Muscle layer of duodenum (tissue), 2 donors: ENCODE results near the gene ARHGAP20.

Source experiments
- H3K27ac ChIP-seq: one replicate; pipeline ENCODE4 v1.7.0; 2013; ENCODE audit warnings: mild to moderate bottlenecking, low read length
- H3K27me3 ChIP-seq: one replicate; pipeline ENCODE4 v1.7.0; 2013; ENCODE audit warnings: low read depth, mild to moderate bottlenecking, control low read depth, low read length
- H3K36me3 ChIP-seq, 2 donors: one replicate each; pipeline ENCODE4 v1.7.0; 2013; ENCODE audit warnings: low read length in 2 of 2, control low read depth in 1 of 2, mild to moderate bottlenecking in 1 of 2; ENCODE audit not compliant: insufficient read depth in 2 of 2, control insufficient read depth in 1 of 2
- H3K4me1 ChIP-seq, 2 donors: one replicate each; pipeline ENCODE4 v1.7.0; 2013; ENCODE audit warnings: low read length in 2 of 2, mild to moderate bottlenecking in 2 of 2, control low read depth in 1 of 2, moderate library complexity in 1 of 2; ENCODE audit not compliant: insufficient read depth in 2 of 2, control insufficient read depth in 1 of 2
- H3K4me3 ChIP-seq, 2 donors: one replicate each; pipeline ENCODE4 v1.7.0; 2013; ENCODE audit warnings: low read length in 2 of 2, low read depth in 1 of 2, mild to moderate bottlenecking in 1 of 2
- H3K9me3 ChIP-seq, 2 donors: one replicate each; pipeline ENCODE4 v1.7.0; 2013; ENCODE audit warnings: low read length in 2 of 2, control low read depth in 1 of 2, mild to moderate bottlenecking in 1 of 2; ENCODE audit not compliant: control insufficient read depth in 1 of 2
- donor health status: healthy.

Gene ARHGAP20

GRCh38 chr11:110600322-110600721 is 111.9 kb downstream of the ARHGAP20 start:
- peaks cover 0 to 17% of the 10 kb centered on the region in 2 donors for H3K36me3 ChIP-seq
- H3K27ac ChIP-seq: no peak overlapping the region

GRCh38 chr11:110599207-110599606 is 113.0 kb downstream of the ARHGAP20 start:
- H3K27ac ChIP-seq: no peak overlapping the region
- no peaks in the 10 kb centered on the region for H3K27me3 ChIP-seq
- no peaks in the 10 kb centered on the region for H3K4me1 ChIP-seq
- no peak overlapping the region for H3K4me3 ChIP-seq
- peaks cover 0 to 17% of the 10 kb centered on the region in 2 donors for H3K36me3 ChIP-seq
- H3K9me3 ChIP-seq: no peaks in the 10 kb centered on the region

More at GRCh38 chr11:110600322-110600721, 111.9 kb downstream of the ARHGAP20 start:
- no peaks in the 10 kb centered on the region for H3K4me1 ChIP-seq
- H3K27me3 ChIP-seq: no peaks in the 10 kb centered on the region
- no peaks in the 10 kb centered on the region for H3K9me3 ChIP-seq
- H3K4me3 ChIP-seq: no peak overlapping the region

GRCh38 chr11:110598725-110599124 is 113.5 kb downstream of the ARHGAP20 start:
- Histone ChIP-seq H3K9me3 (no peaks in the 10 kb centered on the region), H3K4me3 (no peak overlapping the region), H3K36me3 (peaks cover 0 to 17% of the 10 kb centered on the region in 2 donors), H3K27me3 (no peaks in the 10 kb centered on the region), H3K27ac (no peak overlapping the region), H3K4me1 (no peaks in the 10 kb centered on the region)

- Histone ChIP-seq H3K36me3 (peaks cover 0 to 18% of the 10 kb centered on the region in 2 donors), H3K9me3 (no peaks in the 10 kb centered on the region), H3K27me3 (no peaks in the 10 kb centered on the region), H3K4me3 (no peak overlapping the region), H3K4me1 (no peaks in the 10 kb centered on the region), H3K27ac (no peak overlapping the region)
These were observed 124.3 kb downstream of the ARHGAP20 start for GRCh38 chr11:110587972-110588371.

GRCh38 chr11:110587129-110587528 is 125.1 kb downstream of the ARHGAP20 start:
- H3K27ac ChIP-seq: no peak overlapping the region
- H3K27me3 ChIP-seq: no peaks in the 10 kb centered on the region
- H3K9me3 ChIP-seq: no peaks in the 10 kb centered on the region
- H3K4me3 ChIP-seq: no peak overlapping the region
- no peaks in the 10 kb centered on the region for H3K4me1 ChIP-seq
- peaks cover 0 to 23% of the 10 kb centered on the region in 2 donors for H3K36me3 ChIP-seq

GRCh38 chr11:110584150-110584549 is 128.1 kb downstream of the ARHGAP20 start:
- H3K36me3 ChIP-seq: peaks cover 14 to 39% of the 10 kb centered on the region in 2 donors

GRCh38 chr11:110582728-110583432 is 129.4 kb downstream of the ARHGAP20 start:
- H3K4me3 ChIP-seq: no peak overlapping the region
- H3K27ac ChIP-seq: no peak overlapping the region
- no peaks in the 10 kb centered on the region for H3K27me3 ChIP-seq
- H3K4me1 ChIP-seq: no peaks in the 10 kb centered on the region
- H3K36me3 ChIP-seq: peaks cover 14 to 51% of the 10 kb centered on the region in 2 donors
- H3K9me3 ChIP-seq: no peaks in the 10 kb centered on the region

More at GRCh38 chr11:110584150-110584549, 128.1 kb downstream of the ARHGAP20 start:
- H3K27me3 ChIP-seq: no peaks in the 10 kb centered on the region
- no peak overlapping the region for H3K27ac ChIP-seq
- no peaks in the 10 kb centered on the region for H3K4me1 ChIP-seq
- H3K4me3 ChIP-seq: no peak overlapping the region
- H3K9me3 ChIP-seq: no peaks in the 10 kb centered on the region

GRCh38 chr11:110580571-110580970 is 131.7 kb downstream of the ARHGAP20 start:
- H3K27me3 ChIP-seq: no peaks in the 10 kb centered on the region
- peaks cover 14 to 49% of the 10 kb centered on the region in 2 donors for H3K36me3 ChIP-seq
- H3K4me3 ChIP-seq: no peak overlapping the region
- H3K27ac ChIP-seq: no peak overlapping the region
- H3K9me3 ChIP-seq: no peaks in the 10 kb centered on the region
- no peaks in the 10 kb centered on the region for H3K4me1 ChIP-seq

GRCh38 chr11:110573411-110573810 is 138.8 kb downstream of the ARHGAP20 start:
- no peak overlapping the region for H3K4me3 ChIP-seq
- no peaks in the 10 kb centered on the region for H3K27me3 ChIP-seq
- no peak overlapping the region for H3K27ac ChIP-seq
- no peaks in the 10 kb centered on the region for H3K4me1 ChIP-seq
- no peaks in the 10 kb centered on the region for H3K9me3 ChIP-seq
- peaks cover 0 to 6% of the 10 kb centered on the region in 2 donors for H3K36me3 ChIP-seq

- Histone ChIP-seq H3K36me3 (no peaks in the 10 kb centered on the region), H3K4me1 (no peaks in the 10 kb centered on the region), H3K9me3 (no peaks in the 10 kb centered on the region), H3K4me3 (no peak overlapping the region), H3K27me3 (no peaks in the 10 kb centered on the region), H3K27ac (no peak overlapping the region)
These were observed 141.0 kb downstream of the ARHGAP20 start for GRCh38 chr11:110571081-110571720.

- no peaks in the 10 kb centered on the region for H3K36me3 ChIP-seq
- no peak overlapping the region for H3K4me3 ChIP-seq
- no peaks in the 10 kb centered on the region for H3K9me3 ChIP-seq
- H3K4me1 ChIP-seq: no peaks in the 10 kb centered on the region
- no peak overlapping the region for H3K27ac ChIP-seq
- no peaks in the 10 kb centered on the region for H3K27me3 ChIP-seq
These were observed 145.7 kb downstream of the ARHGAP20 start for GRCh38 chr11:110566577-110566976.
